Activated CD8-positive, alpha-beta memory T cell treated with anti-CD3 and anti-CD28 coated beads for 1 hour (primary cell): Measurements from ENCODE around the gene ZSWIM8.
"Not testable (repeated sequence)": the region's sequence is repeated elsewhere in the genome, so short reads cannot be mapped to it uniquely, and the experiment has no call there.

Experiments
- DNase-seq, 2 donors: peaks; one replicate each; pipeline ENCODE4 v3.0.0-alpha.2; 2020; ENCODE audit warnings: low read depth in 1 of 2; ENCODE audit errors: extremely low read depth in 1 of 2

The ZSWIM8 gene

DNA sequence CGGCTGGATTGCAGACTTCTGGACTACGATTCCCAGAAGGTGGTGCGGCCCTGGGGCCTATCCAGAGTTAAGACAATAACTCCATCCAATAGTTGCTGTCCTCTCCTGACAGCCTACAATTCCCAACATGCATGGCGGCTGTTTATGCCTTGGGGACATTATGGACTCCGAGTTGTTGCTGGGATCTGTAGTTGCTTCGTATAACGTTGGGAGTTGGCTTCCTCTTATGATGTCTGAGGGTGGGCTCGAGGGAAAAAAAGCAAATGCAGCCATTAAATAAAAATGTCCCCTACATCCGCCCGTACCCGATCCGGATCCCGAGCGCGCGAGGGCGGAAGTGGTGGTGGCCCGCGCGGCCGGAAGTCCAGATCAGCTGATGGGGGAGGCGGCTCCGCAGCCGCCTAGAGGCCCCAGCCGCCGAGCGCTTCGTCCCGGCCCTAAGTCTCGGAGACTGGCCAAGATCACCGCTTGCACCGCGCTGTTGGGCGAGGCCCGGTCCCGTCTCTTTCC lies at the start of gene ZSWIM8:
Gene ZSWIM8 (plus strand): TSS at position 396 of the 510 bp plus-strand sequence. CDS start 273 bp downstream, outside the sequence.
- peak; percentile 49 to 77 for DNase-seq

- not testable (repeated sequence) for DNase-seq
These were observed 44.7 kb upstream of the ZSWIM8 start for GRCh38 chr10:73740501-73741254.

- DNase-seq, result no peak
These were observed 43.0 kb upstream of the ZSWIM8 start for GRCh38 chr10:73742454-73742734.

DNA sequence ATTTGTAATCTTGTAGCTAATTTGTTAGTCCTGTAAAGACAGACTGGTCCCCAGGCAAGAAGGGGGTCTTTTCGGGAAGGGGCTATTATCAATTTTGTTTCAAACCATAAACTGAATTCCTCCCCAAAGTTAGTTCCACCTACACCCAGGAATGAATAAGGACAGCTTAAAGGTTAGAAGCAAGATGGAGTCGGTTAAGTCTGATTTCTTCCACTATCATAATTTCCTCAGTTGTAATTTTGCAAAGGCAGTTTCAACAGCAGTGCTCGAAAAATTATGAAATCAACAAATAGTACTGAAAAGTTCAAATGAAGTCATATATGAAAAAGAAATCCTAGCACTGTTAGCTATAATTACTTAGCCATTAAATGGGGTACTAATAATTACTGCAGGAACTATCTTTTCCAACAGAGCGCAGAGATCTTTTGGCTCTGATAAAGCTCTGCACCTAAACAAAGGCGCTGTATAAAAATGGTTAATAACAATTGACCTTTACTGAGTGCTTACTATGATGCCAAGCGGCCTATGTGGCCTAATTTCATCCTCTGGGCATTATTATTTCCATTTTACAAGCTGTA lies 42.0 kb upstream of the ZSWIM8 start:
- DNase-seq, result no peak

DNA sequence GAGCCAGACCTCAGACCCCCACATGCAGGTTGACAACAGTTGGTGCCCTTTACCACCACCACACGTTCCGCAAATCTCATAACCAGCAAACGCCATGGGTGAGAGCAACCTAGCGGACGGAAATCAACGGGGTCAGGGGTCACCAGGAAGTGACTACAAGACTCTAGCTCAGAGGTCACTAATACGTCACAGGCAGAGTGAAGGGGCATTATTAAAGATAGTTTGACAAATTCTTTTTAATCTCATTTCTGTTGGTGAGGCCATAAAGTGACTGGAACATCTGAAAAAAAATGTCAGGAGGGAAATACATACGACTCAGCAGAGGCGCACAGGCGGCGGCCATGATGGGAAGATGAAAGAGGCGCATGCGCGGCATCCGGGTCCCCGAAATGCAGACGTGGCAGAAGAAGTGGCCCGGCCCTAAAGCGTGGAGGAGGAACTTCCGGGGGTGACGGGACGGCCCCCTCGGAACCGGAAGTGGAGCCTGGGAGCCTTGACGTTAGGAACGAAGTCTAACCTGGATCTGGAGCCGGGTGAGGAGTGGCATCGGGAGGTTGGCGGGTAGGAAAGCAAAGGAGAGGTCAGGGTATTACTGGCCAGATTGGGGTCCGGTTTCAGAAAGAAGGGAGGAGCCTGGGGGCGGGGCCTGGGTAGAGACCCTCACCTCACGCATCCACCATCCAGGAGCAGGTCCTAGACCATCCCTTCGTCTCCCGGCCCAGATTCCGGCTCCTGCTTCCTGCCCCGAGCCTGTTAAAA lies 41.3 kb upstream of the ZSWIM8 start, which contains the start of gene SEC24C:
Gene SEC24C (plus strand): TSS at position 468 of the 759 bp plus-strand sequence. CDS start 2,461 bp downstream, outside the sequence.
- DNase-seq, result peak; percentile 86 to 91

- DNase-seq, result peak; percentile 20 to 23
These were observed 40.8 kb upstream of the ZSWIM8 start for GRCh38 chr10:73744664-73744975.

GRCh38 chr10:73746721-73747120 lies 38.7 kb upstream of the ZSWIM8 start:
- DNase-seq, result no peak

DNA sequence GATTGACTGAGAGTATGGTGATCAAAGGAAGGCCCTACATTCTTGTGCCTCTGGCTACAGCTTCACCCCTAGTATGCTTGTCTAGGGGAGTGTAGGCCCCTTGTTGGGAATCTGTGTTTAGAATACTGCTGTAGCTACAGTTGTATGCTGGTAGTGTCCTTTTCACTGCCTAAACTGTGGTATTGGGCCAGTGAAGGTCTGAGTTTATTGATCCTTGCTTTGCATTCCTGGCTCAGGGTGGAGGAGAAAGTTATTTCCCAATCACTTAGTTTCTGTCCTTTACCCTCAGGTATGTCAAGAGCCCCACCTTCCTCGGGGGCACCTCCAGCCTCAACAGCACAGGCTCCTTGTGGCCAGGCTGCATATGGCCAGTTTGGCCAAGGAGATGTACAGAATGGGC lies 34.6 kb upstream of the ZSWIM8 start:
- DNase-seq, result no peak

- DNase-seq, result no peak
These were observed 29.2 kb upstream of the ZSWIM8 start for GRCh38 chr10:73756183-73756582.

GRCh38 chr10:73758704-73759511 lies 26.5 kb upstream of the ZSWIM8 start:
- no peak for DNase-seq

- DNase-seq, result no peak
These were observed 25.8 kb upstream of the ZSWIM8 start for GRCh38 chr10:73759512-73760115.

DNA sequence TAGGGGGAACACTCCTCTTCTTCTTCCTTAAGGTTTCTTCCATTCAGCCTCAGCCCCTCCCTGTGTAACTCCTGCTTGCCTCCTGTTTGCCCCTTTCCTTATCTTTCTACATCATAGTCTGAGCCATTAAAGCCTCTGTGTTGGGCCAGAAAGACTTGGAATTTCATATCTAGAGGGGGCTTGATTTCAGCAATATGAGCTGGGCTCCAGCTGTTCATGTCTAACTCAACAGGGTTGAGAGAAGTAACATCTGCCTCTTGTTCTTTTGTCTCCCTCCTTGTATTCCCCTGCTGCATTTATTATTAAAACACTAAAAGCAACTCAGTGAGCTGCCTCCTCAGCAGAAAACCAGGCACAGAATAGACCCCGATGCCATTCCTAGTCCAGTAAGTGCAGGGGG lies 23.6 kb upstream of the ZSWIM8 start:
- DNase-seq, result no peak

- DNase-seq, result no peak
These were observed 22.5 kb upstream of the ZSWIM8 start for GRCh38 chr10:73762915-73763314.

DNA sequence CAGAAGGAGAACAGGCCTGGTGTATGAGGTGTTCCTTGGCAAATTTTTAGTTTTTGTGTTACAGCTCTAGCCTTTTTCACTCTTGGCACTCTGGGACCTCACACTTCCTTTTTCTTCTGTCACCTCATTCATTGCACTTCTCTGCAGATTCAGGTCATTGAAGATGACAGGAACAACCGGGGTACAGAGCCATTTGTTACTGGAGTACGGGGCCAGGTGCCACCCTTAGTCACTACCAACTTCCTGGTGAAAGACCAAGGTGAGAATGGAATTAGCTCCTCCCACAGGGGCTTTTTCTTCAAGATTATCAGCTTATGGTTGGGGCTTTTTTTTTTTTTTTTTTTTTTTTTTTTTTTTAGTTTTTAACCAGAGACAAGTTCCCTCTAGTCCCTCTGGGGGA lies 22.1 kb upstream of the ZSWIM8 start:
- DNase-seq, result no peak

- DNase-seq, result no peak
These were observed 20.3 kb upstream of the ZSWIM8 start for GRCh38 chr10:73765066-73765465.

GRCh38 chr10:73768881-73769280 lies 16.5 kb upstream of the ZSWIM8 start:
- peak; percentile 21 to 47 for DNase-seq

GRCh38 chr10:73769396-73769795 lies 16.0 kb upstream of the ZSWIM8 start:
- no peak for DNase-seq

- DNase-seq, result peak; percentile 38 to 70
These were observed 13.6 kb upstream of the ZSWIM8 start for GRCh38 chr10:73771722-73772280.

DNA sequence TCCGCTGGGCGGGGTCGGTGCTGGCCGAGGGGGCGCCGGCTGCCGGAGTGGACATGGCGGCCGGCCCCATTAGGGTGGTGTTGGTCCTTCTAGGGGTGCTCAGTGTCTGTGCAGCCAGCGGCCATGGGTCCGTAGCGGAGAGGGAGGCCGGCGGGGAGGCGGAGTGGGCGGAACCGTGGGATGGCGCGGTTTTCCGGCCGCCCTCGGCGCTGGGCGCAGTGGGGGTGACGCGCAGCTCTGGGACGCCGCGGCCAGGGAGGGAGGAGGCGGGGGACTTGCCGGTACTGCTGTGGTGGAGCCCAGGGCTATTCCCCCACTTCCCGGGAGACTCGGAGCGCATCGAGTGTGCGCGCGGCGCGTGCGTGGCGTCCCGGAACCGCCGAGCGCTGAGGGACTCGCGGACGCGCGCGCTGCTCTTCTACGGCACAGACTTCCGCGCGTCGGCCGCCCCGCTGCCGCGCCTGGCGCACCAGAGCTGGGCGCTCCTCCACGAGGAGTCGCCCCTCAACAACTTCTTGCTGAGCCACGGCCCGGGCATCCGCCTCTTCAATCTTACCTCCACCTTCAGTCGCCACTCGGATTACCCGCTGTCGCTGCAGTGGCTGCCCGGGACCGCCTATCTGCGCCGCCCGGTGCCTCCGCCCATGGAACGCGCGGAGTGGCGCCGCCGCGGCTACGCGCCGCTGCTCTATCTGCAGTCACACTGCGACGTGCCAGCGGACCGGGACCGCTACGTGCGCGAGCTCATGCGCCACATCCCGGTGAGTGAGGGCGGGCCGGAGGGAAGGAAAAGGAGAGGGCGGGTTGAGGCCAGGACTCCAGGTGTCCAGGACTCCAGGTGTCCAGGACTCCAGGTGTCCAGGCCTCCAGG lies 12.9 kb upstream of the ZSWIM8 start:
- DNase-seq, result peak; percentile 47 to 63
